ENCODE measurements around the gene EVX2. TPM values are rescaled to one million over a fixed set of nuclear protein-coding genes. Genes with fewer than 3 reads are reported as not detected.

Gene EVX2
- total RNA-seq, 4 donors from 2014 or later, result 0.16 TPM; not detected in 3

DNA sequence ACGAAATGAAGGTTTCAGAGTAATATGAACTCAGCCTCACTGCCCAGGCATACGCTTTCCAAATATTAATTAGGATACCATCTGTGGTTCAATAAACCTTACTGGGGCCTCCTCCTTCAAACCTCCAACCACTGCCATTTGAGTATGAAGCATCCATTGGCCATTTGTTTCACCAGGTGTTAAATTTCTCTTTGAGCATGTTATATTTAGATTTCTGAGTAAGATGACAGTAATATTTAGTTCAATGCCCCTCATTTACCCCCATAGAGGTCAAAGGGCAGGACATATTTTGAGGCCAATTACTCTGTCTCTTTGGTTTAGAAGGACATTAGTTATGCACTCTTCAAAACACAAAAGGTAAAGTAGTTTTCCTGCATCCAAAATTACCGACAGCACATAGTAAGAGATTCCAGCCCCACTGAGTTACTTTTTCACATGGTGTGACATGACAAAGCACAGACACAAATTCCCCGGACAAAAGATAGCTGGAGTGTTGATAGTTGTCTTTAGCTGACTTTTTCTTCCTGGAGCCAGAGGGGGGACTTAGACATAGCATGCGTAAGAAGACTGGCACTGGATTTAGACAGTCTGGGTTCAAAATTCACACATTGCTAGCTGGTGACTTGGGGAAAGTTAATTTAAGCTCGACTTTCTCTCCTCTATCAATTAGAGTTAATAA, 48.6 kb downstream of the EVX2 start:
- TF ChIP-seq, protein P1, sequence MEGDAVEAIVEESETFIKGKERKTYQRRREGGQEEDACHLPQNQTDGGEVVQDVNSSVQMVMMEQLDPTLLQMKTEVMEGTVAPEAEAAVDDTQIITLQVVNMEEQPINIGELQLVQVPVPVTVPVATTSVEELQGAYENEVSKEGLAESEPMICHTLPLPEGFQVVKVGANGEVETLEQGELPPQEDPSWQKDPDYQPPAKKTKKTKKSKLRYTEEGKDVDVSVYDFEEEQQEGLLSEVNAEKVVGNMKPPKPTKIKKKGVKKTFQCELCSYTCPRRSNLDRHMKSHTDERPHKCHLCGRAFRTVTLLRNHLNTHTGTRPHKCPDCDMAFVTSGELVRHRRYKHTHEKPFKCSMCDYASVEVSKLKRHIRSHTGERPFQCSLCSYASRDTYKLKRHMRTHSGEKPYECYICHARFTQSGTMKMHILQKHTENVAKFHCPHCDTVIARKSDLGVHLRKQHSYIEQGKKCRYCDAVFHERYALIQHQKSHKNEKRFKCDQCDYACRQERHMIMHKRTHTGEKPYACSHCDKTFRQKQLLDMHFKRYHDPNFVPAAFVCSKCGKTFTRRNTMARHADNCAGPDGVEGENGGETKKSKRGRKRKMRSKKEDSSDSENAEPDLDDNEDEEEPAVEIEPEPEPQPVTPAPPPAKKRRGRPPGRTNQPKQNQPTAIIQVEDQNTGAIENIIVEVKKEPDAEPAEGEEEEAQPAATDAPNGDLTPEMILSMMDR (IDR thresholded peaks at IDR 0.05; ENCODE audit: low read depth), result no peak

DNA sequence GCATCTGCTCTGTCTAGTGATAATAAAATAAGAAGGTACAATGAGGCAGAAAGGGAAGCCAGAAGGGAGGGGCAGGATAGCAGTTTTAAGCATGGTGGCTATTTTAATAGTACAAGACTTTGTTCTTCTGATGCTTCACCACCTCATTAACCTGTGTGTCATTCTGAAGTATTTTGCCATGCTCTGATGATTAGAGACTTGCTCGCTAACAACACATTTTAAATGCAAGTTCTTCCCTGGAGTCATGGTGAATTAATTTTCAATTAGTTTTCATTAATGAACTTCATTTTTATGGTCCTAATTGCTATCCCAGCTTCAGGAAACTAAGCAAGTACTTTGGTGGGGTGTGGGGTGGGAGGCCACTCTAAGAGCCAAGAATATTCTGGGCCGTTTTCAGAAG, 56.0 kb downstream of the EVX2 start:
- TF ChIP-seq, protein P1 (IDR thresholded peaks at IDR 0.05; ENCODE audit: low read depth), result no peak

Other genes starting within 250 kb of the EVX2 start
- 10 to 100 TPM; 35.0 to 60.8 (median 38.3) TPM for gene LNPK, start 81.7 kb downstream of the EVX2 start, total RNA-seq
- 1 to 10 TPM in 1 of 4 donors, not detected in 3; 1.1 TPM for gene HOXD13, start 8.8 kb upstream of the EVX2 start, total RNA-seq
- gene HOXD12, start 15.8 kb upstream of the EVX2 start, total RNA-seq, result not detected
- gene HOXD11, start 23.3 kb upstream of the EVX2 start, total RNA-seq, result not detected
- gene HOXD10, start 32.8 kb upstream of the EVX2 start, total RNA-seq, result under 1 TPM in 2 of 4 donors, not detected in 2; 0.17 to 0.66 TPM
- 1 to 10 TPM; 1.9 to 6.4 (median 3.7) TPM for gene HOXD9, start 38.8 kb upstream of the EVX2 start, total RNA-seq
- gene HOXD8, start 45.7 kb upstream of the EVX2 start, total RNA-seq, result 10 to 100 TPM in 3 of 4 donors, 1 to 10 TPM in 1; 8.0 to 24.5 (median 14.4) TPM
- 10 to 100 TPM in 1 of 4 donors, 1 to 10 TPM in 3; 1.5 to 20.7 (median 6.4) TPM for gene HOXD4, start 67.6 kb upstream of the EVX2 start, total RNA-seq
- 10 to 100 TPM in 1 of 4 donors, 1 to 10 TPM in 3; 1.3 to 23.0 (median 3.6) TPM for gene HOXD3, start 73.3 kb upstream of the EVX2 start, total RNA-seq
- gene HOXD1, start 104.7 kb upstream of the EVX2 start, total RNA-seq, result 1 to 10 TPM in 2 of 4 donors, under 1 TPM in 2; 0.38 to 2.1 (median 1.1) TPM
- gene MTX2, start 185.5 kb upstream of the EVX2 start, total RNA-seq, result 10 to 100 TPM; 18.4 to 24.5 (median 21.4) TPM

Data from subcutaneous adipose tissue (tissue), 4 donors.